Tibial artery (tissue), 4 donors: Measurements from ENCODE around the gene TMEM164.

Experiments
- DNase-seq, 2 donors: peaks; one replicate each; pipeline ENCODE4 v3.0.0-alpha.2; 2019
- H3K27ac ChIP-seq, 2 donors: fragments of 200-600 bp; sonication (generic) in 1 of 2; 1 replicate in 1 of 2; 2 replicates in 1 of 2; pipeline ENCODE4 v1.5.1; 2018 to 2019; ENCODE audit warnings: mild to moderate bottlenecking in 1 of 2
- H3K27me3 ChIP-seq, 2 donors: fragments of 200-600 bp; sonication (generic) in 1 of 2; one replicate each; pipeline versions ENCODE4 v1.5.1 to v1.6.0; 2016 to 2019
- H3K36me3 ChIP-seq, 3 donors: fragments of 200-600 bp; sonication (generic) in 2 of 3; one replicate each; pipeline ENCODE4 v1.5.1; 2016 to 2019; ENCODE audit warnings: mild to moderate bottlenecking in 2 of 3
- H3K4me1 ChIP-seq, 4 donors: fragments of 200-600 bp; sonication (generic) in 2 of 4; 1 replicate in 3 of 4; 2 replicates in 1 of 4; pipeline ENCODE4 v1.5.1; 2016 to 2019
- H3K4me3 ChIP-seq, 2 donors: fragments of 200-600 bp; sonication (generic) in 1 of 2; 1 replicate in 1 of 2; 2 replicates in 1 of 2; pipeline ENCODE4 v1.5.1; 2018 to 2019; ENCODE audit warnings: mild to moderate bottlenecking in 2 of 2
- H3K9me3 ChIP-seq, 3 donors: fragments of 200-600 bp; sonication (generic) in 1 of 3; one replicate each; pipeline ENCODE4 v1.5.1; 2016 to 2019
- CTCF ChIP-seq, 2 experiments: fragments of 200-600 bp in 1 of 2; fragments of 450-650 bp in 1 of 2; IDR thresholded peaks; one replicate each; pipeline ENCODE4 v1.5.1; 2017 to 2019; ENCODE audit warnings: antibody characterized with exemption in 2 of 2, mild to moderate bottlenecking in 1 of 2, moderate library complexity in 1 of 2
- intact Hi-C: fragments of 100-400 bp; cut with DNase I; formaldehyde crosslinking; loops from one replicate; pipeline ENCODE4 v1.15.0; 2023; ENCODE audit warnings: low total_unique reads

The TMEM164 gene

GRCh38 chrX:110044346-110045249, 41.7 kb downstream of the TMEM164 start:
- no peak overlapping the region for H3K4me3 ChIP-seq
- peaks cover 0 to 3% (median 0%) of the 10 kb centered on the region in 4 donors for H3K4me1 ChIP-seq
- no peaks in the 10 kb centered on the region for H3K36me3 ChIP-seq
- no peaks in the 10 kb centered on the region for H3K9me3 ChIP-seq
- intact Hi-C loops, result no loop called here
- TF ChIP-seq CTCF (IDR thresholded peaks at IDR 0.05), result no peak
- H3K27ac ChIP-seq, result no peak overlapping the region
- DNase-seq, result no peak
- no peaks in the 10 kb centered on the region for H3K27me3 ChIP-seq

DNA sequence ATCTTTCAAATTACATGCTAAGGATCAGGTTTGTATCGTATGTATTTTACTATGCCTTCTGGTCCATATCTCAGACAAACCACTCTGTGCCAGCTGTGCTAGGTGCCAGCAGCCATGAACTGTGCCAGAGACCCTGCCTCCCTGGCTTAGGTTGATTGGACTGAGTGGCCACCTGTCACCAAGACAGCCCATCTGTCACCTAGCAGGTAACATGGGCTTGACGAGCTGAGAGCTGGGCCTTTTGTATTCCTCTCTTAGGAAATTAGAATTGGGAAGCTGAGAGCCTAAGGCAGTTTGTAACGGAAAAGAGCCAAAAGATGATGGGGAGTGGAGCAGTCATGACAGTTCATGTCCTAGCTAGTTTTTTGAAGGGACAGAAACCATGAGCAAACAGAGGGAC, 42.5 kb downstream of the TMEM164 start:
- H3K27ac ChIP-seq, result no peak overlapping the region
- no peak overlapping the region for H3K4me3 ChIP-seq
- no peaks in the 10 kb centered on the region for H3K36me3 ChIP-seq
- no peaks in the 10 kb centered on the region for H3K27me3 ChIP-seq
- DNase-seq, result no peak
- intact Hi-C loops, result no loop called here
- no peaks in the 10 kb centered on the region for H3K9me3 ChIP-seq
- H3K4me1 ChIP-seq, result peaks cover 0 to 3% (median 0%) of the 10 kb centered on the region in 4 donors
- no peak for TF ChIP-seq CTCF (IDR thresholded peaks at IDR 0.05)

DNA sequence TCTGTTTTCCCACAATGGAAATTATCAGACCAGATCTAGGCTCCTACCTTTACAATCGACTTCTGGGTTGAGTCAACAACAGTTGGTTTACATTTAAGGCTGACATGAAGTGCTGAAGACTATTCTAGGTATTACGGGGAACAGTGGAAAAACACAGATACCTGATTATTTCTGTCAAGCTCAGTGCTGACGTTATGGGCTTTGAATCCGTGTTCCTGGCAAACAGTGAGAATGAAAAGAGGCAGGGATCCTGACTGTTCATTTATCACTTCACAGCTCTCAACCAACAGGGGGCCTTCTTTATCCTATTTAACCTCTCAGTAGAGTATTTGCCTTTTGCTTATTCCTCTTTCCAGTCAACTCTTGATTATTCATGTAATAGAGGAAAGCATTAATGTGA, 43.1 kb downstream of the TMEM164 start:
- no peaks in the 10 kb centered on the region for H3K36me3 ChIP-seq
- TF ChIP-seq CTCF (IDR thresholded peaks at IDR 0.05), result no peak
- peaks cover 0 to 3% (median 0%) of the 10 kb centered on the region in 4 donors for H3K4me1 ChIP-seq
- intact Hi-C loops, result no loop called here
- no peak overlapping the region for H3K27ac ChIP-seq
- DNase-seq, result no peak
- H3K27me3 ChIP-seq, result no peaks in the 10 kb centered on the region
- no peak overlapping the region for H3K4me3 ChIP-seq
- no peaks in the 10 kb centered on the region for H3K9me3 ChIP-seq

DNA sequence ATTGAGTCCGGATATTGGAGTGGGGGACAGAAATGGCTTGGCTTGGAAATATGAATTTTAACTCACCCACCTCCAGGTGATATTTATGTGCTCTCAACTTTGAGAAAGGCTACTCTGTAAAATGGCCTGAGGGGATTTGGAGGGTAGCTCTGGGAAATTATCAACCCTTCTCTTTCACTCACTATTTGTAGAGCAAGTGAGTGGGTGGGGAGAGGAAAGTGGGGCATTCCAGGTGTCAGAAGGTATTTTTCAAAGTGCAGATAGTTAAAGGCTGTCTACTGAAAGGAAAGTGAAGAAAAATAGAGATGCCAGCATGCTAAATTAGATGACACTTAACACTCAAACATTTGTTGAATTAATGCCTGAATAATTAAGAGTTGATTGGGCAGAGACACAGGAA, 44.1 kb downstream of the TMEM164 start:
- H3K4me3 ChIP-seq, result no peak overlapping the region

GRCh38 chrX:110049096-110049495, 46.2 kb downstream of the TMEM164 start:
- H3K27ac ChIP-seq, result no peak overlapping the region

More for the DNA sequence above, 44.1 kb downstream of the TMEM164 start:
- Histone ChIP-seq H3K4me1 (peaks cover 0 to 3% (median 0%) of the 10 kb centered on the region in 4 donors), H3K9me3 (no peaks in the 10 kb centered on the region), H3K27ac (no peak overlapping the region), H3K36me3 (no peaks in the 10 kb centered on the region), H3K27me3 (no peaks in the 10 kb centered on the region)
- intact Hi-C loops, result no loop called here
- no peak for TF ChIP-seq CTCF (IDR thresholded peaks at IDR 0.05)
- no peak for DNase-seq

More at GRCh38 chrX:110049096-110049495, 46.2 kb downstream of the TMEM164 start:
- H3K4me3 ChIP-seq, result no peak overlapping the region
- no peaks in the 10 kb centered on the region for H3K27me3 ChIP-seq
- DNase-seq, result no peak
- TF ChIP-seq CTCF (IDR thresholded peaks at IDR 0.05), result no peak
- no peaks in the 10 kb centered on the region for H3K36me3 ChIP-seq
- no peaks in the 10 kb centered on the region for H3K4me1 ChIP-seq
- no peaks in the 10 kb centered on the region for H3K9me3 ChIP-seq
- intact Hi-C loops, result no loop called here
